Activated naive CD8-positive, alpha-beta T cell treated with anti-CD3 and anti-CD28 coated beads, Interleukin-2, amount 10 ng/mL, durations not matched to agents 7 days and 5 days (primary cell): ENCODE results near the gene SMC2. TPM values are rescaled to one million over a fixed set of nuclear protein-coding genes. Genes with fewer than 3 reads are reported as not detected.

Experiments
- ATAC-seq: fragments of 150-1000 bp; cut with Tn5 transposase; one replicate; pipeline ENCODE4 v1.10.0; 2021; ENCODE audit warnings: low read depth, moderate library complexity
- POLR2A ChIA-PET: fragments of 350-600 bp; sonication (Branson Sonifier 250); formaldehyde crosslinking; loops from one replicate; lab custom pipeline; 2021; ENCODE audit warnings: antibody characterized with exemption; lab: Charles Lee
- DNase-seq: peaks from one replicate; pipeline ENCODE4 v3.0.0; 2021
- H3K27ac Mint-ChIP-seq: one replicate; pipeline ENCODE4 v1.8.0; 2022; ENCODE audit warnings: mild to moderate bottlenecking, mixed read lengths
- H3K27me3 Mint-ChIP-seq: one replicate; pipeline ENCODE4 v1.8.0; 2022; ENCODE audit warnings: mild to moderate bottlenecking, moderate library complexity, mixed read lengths
- H3K36me3 Mint-ChIP-seq: one replicate; pipeline ENCODE4 v1.8.0; 2021; ENCODE audit warnings: mild to moderate bottlenecking, mixed read lengths
- H3K4me1 Mint-ChIP-seq: one replicate; pipeline ENCODE4 v1.8.0; 2021; ENCODE audit warnings: mixed read lengths
- H3K4me3 Mint-ChIP-seq: one replicate; pipeline ENCODE4 v1.8.0; 2022; ENCODE audit warnings: mild to moderate bottlenecking, moderate library complexity, mixed read lengths
- H3K9me3 Mint-ChIP-seq: one replicate; pipeline ENCODE4 v1.8.0; 2021; ENCODE audit warnings: mixed read lengths
- total RNA-seq, 2 experiments: library from RNA; stranded (reverse); gene quantifications; one replicate each; pipeline ENCODE4 v1.2.3, GENCODE V29; 2021

SMC2 gene
- total RNA-seq, 2 experiments from 2014 or later, result 48.0 to 50.3 TPM

DNA sequence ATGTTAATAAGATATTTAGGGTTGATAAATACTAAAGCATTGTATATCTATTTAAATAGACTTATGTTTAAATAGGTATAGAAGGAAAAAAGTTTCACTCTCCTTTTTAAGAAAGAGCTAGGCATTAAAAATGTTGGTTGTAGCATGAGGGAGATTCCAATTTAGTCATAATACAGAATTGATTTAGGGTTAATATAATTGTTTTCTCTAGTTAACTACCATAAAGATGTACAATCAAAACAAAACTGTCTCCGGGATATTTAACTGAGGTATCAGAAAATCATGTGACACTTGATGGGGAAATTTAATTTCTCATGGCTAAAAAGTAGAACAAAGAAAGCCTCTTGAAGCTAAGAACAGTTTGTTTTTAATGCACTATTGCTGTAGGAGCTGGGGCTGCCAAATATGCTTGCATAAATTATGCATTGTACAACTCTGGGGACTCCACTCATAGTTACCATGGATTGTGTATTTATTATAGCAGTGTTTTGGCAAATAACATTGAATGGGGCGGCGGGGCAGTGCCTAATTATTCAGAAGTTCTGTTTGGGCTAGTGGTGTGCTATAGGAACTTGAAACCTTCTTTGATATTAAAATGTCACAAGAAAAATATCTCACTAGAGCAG, 44.2 kb downstream of the SMC2 start:
- H3K27ac Mint-ChIP-seq, result no peak overlapping the region
- no peaks in the 10 kb centered on the region for H3K27me3 Mint-ChIP-seq
- peaks cover 57% of the 10 kb centered on the region for H3K36me3 Mint-ChIP-seq
- peaks cover 1% of the 10 kb centered on the region for H3K4me1 Mint-ChIP-seq
- no peak overlapping the region for H3K4me3 Mint-ChIP-seq
- DNase-seq, result no peak
- ATAC-seq, result no peak
- POLR2A ChIA-PET, result interaction anchor here (0.6 kb wide), 1 partner anchor 9 kb away, joined by 4 read pairs; no protein-coding TSS in a partner anchor
- peaks cover 2% of the 10 kb centered on the region for H3K9me3 Mint-ChIP-seq

DNA sequence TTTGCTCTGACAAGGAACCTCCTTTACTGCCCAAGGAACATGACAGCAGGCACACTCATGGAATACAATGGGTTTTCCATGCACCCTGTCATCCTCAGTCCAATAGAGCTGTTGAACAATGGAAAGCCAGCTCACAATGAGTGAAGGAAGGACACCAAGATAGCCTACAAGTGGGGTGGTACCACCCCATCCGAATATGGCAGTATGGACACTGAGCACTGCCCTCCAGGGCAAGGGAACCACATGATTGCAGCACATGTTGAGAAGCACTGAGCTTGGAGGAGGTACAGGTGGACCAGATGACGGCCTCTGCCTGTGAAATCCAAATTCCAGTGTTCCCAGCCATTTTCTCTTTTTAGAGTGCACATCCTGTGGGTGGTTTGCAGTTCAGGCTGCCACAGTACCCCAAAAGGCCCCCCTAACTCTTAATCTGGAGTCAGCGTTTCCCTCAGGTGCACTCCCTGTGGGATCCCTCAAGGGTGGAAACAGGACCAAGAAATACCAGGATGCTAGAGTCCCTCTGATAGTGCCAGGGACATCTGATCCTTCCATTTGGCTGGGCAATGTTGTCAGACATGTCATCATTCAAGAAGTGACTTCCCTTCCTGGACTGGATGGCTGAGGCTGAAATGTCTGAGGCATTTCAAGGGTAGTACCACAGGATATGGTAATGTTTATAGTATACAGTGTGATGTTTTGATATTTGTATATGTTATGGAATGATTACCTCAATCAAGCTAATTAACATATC, 48.9 kb downstream of the SMC2 start:
- no peak overlapping the region for H3K4me3 Mint-ChIP-seq
- H3K4me1 Mint-ChIP-seq, result peaks cover 3% of the 10 kb centered on the region
- no peak overlapping the region for H3K27ac Mint-ChIP-seq
- no peak for ATAC-seq
- POLR2A ChIA-PET, result no interaction called here
- no peak for DNase-seq
- H3K9me3 Mint-ChIP-seq, result no peaks in the 10 kb centered on the region
- no peaks in the 10 kb centered on the region for H3K27me3 Mint-ChIP-seq
- H3K36me3 Mint-ChIP-seq, result peaks cover 36% of the 10 kb centered on the region

DNA sequence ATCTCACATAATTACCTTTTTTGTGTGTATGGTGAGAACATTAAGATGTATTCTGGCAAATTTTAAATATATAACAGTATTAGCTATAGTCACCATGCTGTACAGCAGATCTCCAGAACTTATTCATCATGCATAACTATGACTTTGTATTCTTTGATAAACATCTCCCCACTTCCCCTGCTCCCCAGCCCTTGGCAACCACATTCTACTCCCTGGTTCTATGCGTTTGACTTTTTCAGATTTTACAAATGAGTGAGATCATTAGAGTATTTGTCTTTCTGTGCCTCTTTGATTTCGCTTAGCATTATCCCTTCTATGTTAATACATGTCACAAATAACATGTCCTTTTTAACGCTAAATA, 49.4 kb downstream of the SMC2 start:
- POLR2A ChIA-PET, result no interaction called here
- Mint-ChIP-seq H3K36me3 (peaks cover 34% of the 10 kb centered on the region), H3K27ac (no peak overlapping the region), H3K27me3 (no peaks in the 10 kb centered on the region), H3K4me3 (no peak overlapping the region), H3K9me3 (no peaks in the 10 kb centered on the region), H3K4me1 (peaks cover 3% of the 10 kb centered on the region)
- ATAC-seq (no peak), DNase-seq (no peak)

DNA sequence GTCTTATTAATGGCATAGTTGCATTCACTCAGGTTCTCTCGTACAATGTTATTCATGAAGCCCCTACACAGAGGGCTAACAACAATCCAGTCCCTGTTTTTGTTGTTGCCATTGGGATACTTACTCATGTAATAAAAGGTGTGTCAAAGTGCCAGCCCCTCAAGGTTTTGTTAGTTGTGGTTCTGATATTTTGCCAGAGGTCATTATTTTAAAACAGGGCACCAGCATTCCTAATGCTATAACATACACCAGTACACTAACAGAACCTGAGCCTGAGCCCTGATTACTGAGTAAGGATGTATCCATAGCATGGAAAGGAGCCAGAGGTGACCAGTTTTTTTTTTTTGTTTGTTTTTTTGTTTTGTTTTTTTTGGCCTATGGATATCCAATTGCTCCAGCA, 50.2 kb downstream of the SMC2 start:
- no peak overlapping the region for H3K4me3 Mint-ChIP-seq
- H3K36me3 Mint-ChIP-seq, result peaks cover 31% of the 10 kb centered on the region
- POLR2A ChIA-PET, result no interaction called here
- peaks cover 3% of the 10 kb centered on the region for H3K4me1 Mint-ChIP-seq
- H3K27ac Mint-ChIP-seq, result no peak overlapping the region
- DNase-seq (no peak), ATAC-seq (no peak)
- H3K9me3 Mint-ChIP-seq, result no peaks in the 10 kb centered on the region
- no peaks in the 10 kb centered on the region for H3K27me3 Mint-ChIP-seq

DNA sequence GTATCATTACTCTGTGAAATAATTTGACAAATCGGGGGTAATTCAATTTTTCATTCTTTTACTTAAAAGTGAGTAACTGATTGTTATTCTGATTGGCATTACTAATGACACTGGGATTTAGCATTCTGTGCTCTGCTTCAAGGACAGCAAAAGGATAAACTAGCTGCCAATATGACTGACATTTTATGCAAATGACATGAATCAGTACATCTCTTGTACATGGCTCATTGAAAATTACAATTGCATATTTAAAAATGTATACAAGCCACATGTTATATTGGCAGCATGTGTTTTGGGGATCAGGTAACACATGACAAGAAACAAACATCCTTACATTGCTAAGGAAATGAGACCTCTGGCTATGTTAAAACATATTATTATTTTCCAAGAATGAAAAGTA, 79.0 kb downstream of the SMC2 start:
- POLR2A ChIA-PET, result no interaction called here
- ATAC-seq, result no peak
- no peaks in the 10 kb centered on the region for H3K36me3 Mint-ChIP-seq
- H3K4me3 Mint-ChIP-seq, result no peak overlapping the region
- DNase-seq, result no peak
- H3K27me3 Mint-ChIP-seq, result peaks cover 2% of the 10 kb centered on the region
- no peaks in the 10 kb centered on the region for H3K9me3 Mint-ChIP-seq
- H3K4me1 Mint-ChIP-seq, result no peaks in the 10 kb centered on the region
- no peak overlapping the region for H3K27ac Mint-ChIP-seq

DNA sequence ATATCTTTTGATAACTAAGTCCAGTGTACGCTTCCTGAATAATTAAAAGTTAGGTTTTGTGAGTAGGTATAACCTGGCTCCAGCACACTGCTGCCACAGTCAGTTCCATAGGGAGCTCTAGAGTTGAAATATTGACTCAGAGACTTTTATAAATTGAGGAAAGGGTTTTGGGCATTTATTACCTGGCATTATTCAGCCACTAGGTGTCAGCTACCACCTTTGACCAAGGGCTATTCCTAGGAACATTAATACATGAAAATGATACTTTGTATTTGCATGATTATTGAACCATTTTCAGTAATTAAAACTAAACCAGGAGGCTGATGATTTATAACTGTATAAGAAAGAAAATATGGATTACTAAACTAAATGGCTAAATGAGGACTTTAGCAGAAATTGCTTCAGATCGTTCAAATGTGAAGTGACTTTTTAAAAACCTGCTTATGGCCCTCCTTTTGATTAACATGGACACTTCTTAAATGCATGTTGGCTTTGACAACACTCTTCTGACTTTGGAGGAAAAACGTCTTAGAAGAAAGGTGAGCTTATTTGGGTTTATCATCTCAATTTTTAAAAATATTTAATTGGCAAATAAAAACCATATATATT, 83.0 kb downstream of the SMC2 start:
- Mint-ChIP-seq H3K36me3 (no peaks in the 10 kb centered on the region), H3K9me3 (no peaks in the 10 kb centered on the region), H3K27me3 (no peaks in the 10 kb centered on the region), H3K27ac (no peak overlapping the region), H3K4me1 (no peaks in the 10 kb centered on the region), H3K4me3 (no peak overlapping the region)
- POLR2A ChIA-PET, result no interaction called here
- ATAC-seq (no peak), DNase-seq (no peak)

DNA sequence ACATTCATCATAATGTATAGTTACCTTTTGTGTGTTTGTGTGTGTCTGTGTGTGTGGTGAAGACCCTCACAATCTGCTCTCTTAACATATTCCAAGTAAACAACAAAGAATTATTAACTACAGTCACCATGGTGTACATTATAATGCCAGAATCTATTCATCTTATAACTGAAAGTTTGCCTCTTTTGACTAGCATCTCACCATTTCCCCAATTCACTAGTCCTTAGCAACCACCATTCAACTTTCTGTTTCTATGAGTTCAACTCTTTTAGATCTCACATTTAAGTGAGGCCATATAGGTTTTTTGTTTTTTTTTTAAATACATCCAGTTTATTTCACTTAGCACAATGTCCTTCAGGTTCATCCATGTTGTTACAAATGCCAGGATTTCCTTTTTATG, 83.6 kb downstream of the SMC2 start:
- Mint-ChIP-seq H3K27me3 (no peaks in the 10 kb centered on the region), H3K36me3 (no peaks in the 10 kb centered on the region), H3K27ac (no peak overlapping the region), H3K9me3 (no peaks in the 10 kb centered on the region), H3K4me1 (no peaks in the 10 kb centered on the region), H3K4me3 (no peak overlapping the region)
- no peak for DNase-seq
- POLR2A ChIA-PET, result no interaction called here
- no peak for ATAC-seq
